HepG2 (cell line): ENCODE data around the gene ANKRD55.
"Not testable (repeated sequence)": the region's sequence is repeated elsewhere in the genome, so short reads cannot be mapped to it uniquely, and the experiment has no call there.

ENCODE experiments used
- AKNA ChIP-seq: sonication (generic); formaldehyde crosslinking; IDR thresholded peaks from 2 replicates; pipeline ENCODE4 v1.4.0; 2020; ENCODE audit warnings: missing genetic modification reagents, borderline replicate concordance
- HOXA7 ChIP-seq: sonication (generic); formaldehyde crosslinking; IDR thresholded peaks from 2 replicates; pipeline ENCODE4 v1.8.1; 2022; ENCODE audit warnings: mild to moderate bottlenecking, missing genetic modification reagents, moderate library complexity
- NCOA1 ChIP-seq: sonication (generic); formaldehyde crosslinking; IDR thresholded peaks from 2 replicates; pipeline ENCODE4 v1.9.0; 2021; ENCODE audit warnings: missing genetic modification reagents
- SNAPC5 ChIP-seq: sonication (generic); formaldehyde crosslinking; IDR thresholded peaks from 2 replicates; pipeline ENCODE4 v1.8.1; 2023; ENCODE audit warnings: mild to moderate bottlenecking, missing genetic modification reagents, borderline replicate concordance
- TCF12 ChIP-seq, 2 experiments: fragments of 450-650 bp in 1 of 2; sonication (generic) in 1 of 2; formaldehyde crosslinking in 1 of 2; IDR thresholded peaks; 2 replicates each; pipeline versions ENCODE4 v1.6.1 to v1.8.0; 2017 to 2022; ENCODE audit warnings: antibody characterized with exemption in 1 of 2, mild to moderate bottlenecking in 1 of 2, missing genetic modification reagents in 1 of 2, moderate library complexity in 1 of 2
- YY1 ChIP-seq: IDR thresholded peaks from 2 replicates; pipeline ENCODE4 v1.6.1; 2011; ENCODE audit warnings: low read length, low read depth, moderate library complexity, mild to moderate bottlenecking; ENCODE audit not compliant: insufficient read depth, insufficient replicate concordance
- ZNF234 ChIP-seq: sonication (generic); formaldehyde crosslinking; conservative IDR thresholded peaks from 2 replicates; pipeline ENCODE4 v1.5.1; 2020; ENCODE audit warnings: mild to moderate bottlenecking, missing genetic modification reagents
- ZNF253 ChIP-seq: sonication (generic); formaldehyde crosslinking; IDR thresholded peaks from 2 replicates; pipeline ENCODE4 v1.8.0; 2022; ENCODE audit warnings: mild to moderate bottlenecking, missing genetic modification reagents, borderline replicate concordance
- ZNF460 ChIP-seq: sonication (generic); formaldehyde crosslinking; IDR thresholded peaks from 2 replicates; pipeline ENCODE4 v1.5.1; 2020; ENCODE audit warnings: missing genetic modification reagents, mild to moderate bottlenecking, borderline replicate concordance

GRCh38 chr5:56157191-56157621, 75.9 kb downstream of the ANKRD55 start:
- not testable (repeated sequence) for TF ChIP-seq SNAPC5 (CRISPR knock-in tag); TCF12 (IDR thresholded peaks at IDR 0.05); TCF12 (CRISPR knock-in tag; IDR thresholded peaks at IDR 0.05); ZNF253 (CRISPR knock-in tag); NCOA1 (CRISPR knock-in tag); HOXA7 (CRISPR knock-in tag); YY1; ZNF460 (CRISPR knock-in tag); AKNA (CRISPR knock-in tag); ZNF234 (CRISPR knock-in tag)
